SK-N-SH (cell line): ENCODE results near the gene SRSF2. TPM values are rescaled to one million over a fixed set of nuclear protein-coding genes. Genes with fewer than 3 reads are reported as not detected.

ENCODE experiments used
- CTCF ChIA-PET: fragments of 300-600, 350-600 bp; formaldehyde crosslinking; extraction: SDS; loops from one replicate; lab custom pipeline; 2021; lab: Yijun Ruan, JAX
- POLR2A ChIA-PET: fragments of 350-600 bp; sonication (Branson Sonifier 250); formaldehyde crosslinking; extraction: SDS; loops from one replicate; lab custom pipeline; 2020; ENCODE audit warnings: antibody characterized with exemption, inconsistent platforms; lab: Yijun Ruan, JAX
- DNase-seq: peaks from one replicate; pipeline ENCODE4 v3.0.0; 2012
- H2AFZ ChIP-seq: fragments of 200-600 bp; sonication (generic); 2 replicates; pipeline ENCODE4 v1.8.1; 2016; ENCODE audit warnings: antibody characterized with exemption, mild to moderate bottlenecking, low read depth
- H3F3A ChIP-seq: fragments of 200-600 bp; sonication (generic); replicated peaks from 2 replicates; pipeline ENCODE3; 2016; ENCODE audit warnings: antibody characterized with exemption, mild to moderate bottlenecking; ENCODE audit not compliant: insufficient read depth
- H3K27ac ChIP-seq, 2 experiments: fragments of 200-500 bp in 1 of 2; fragments of 200-600 bp in 1 of 2; sonication (Bioruptor generic) in 1 of 2; sonication (generic), shearing (Covaris generic) in 1 of 2; 2 replicates each; pipeline versions ENCODE4 v1.5.1 to v1.6.1; 2014 to 2016; ENCODE audit warnings: low read depth in 2 of 2, inconsistent platforms in 1 of 2, low read length in 1 of 2, mild to moderate bottlenecking in 1 of 2, mixed read lengths in 1 of 2
- H3K27me3 ChIP-seq: fragments of 200-600 bp; sonication (generic), shearing (Covaris generic); 2 replicates; pipeline ENCODE4 v1.6.1; 2016; ENCODE audit warnings: mixed run types; ENCODE audit not compliant: insufficient read depth
- H3K36me3 ChIP-seq, 2 experiments: fragments of 200-500 bp in 1 of 2; fragments of 200-600 bp in 1 of 2; sonication (Bioruptor generic) in 1 of 2; sonication (generic) in 1 of 2; replicated peaks in 1 of 2; 2 replicates each; pipeline versions ENCODE3 to v1.5.1; 2014 to 2016; ENCODE audit warnings: low read length in 1 of 2, mild to moderate bottlenecking in 1 of 2; ENCODE audit not compliant: insufficient read depth in 2 of 2, control insufficient read depth in 1 of 2
- H3K4me1 ChIP-seq, 2 experiments: fragments of 200-500 bp in 1 of 2; fragments of 200-600 bp in 1 of 2; sonication (Bioruptor generic) in 1 of 2; sonication (generic), shearing (Covaris generic) in 1 of 2; 2 replicates each; pipeline versions ENCODE4 v1.5.1 to v1.6.1; 2014 to 2016; ENCODE audit warnings: low read depth in 1 of 2, low read length in 1 of 2, mixed run types in 1 of 2; ENCODE audit not compliant: insufficient read depth in 2 of 2, control insufficient read depth in 1 of 2
- H3K4me2 ChIP-seq: fragments of 200-600 bp; sonication (generic), shearing (Covaris generic); 2 replicates; pipeline ENCODE4 v1.6.1; 2017; ENCODE audit warnings: mixed run types
- H3K4me3 ChIP-seq, 2 experiments: fragments of 200-500 bp in 1 of 2; fragments of 200-600 bp in 1 of 2; sonication (Bioruptor generic) in 1 of 2; sonication (generic), shearing (Covaris generic) in 1 of 2; 2 replicates each; pipeline versions ENCODE4 v1.5.1 to v1.8.1; 2014 to 2016; ENCODE audit warnings: low read depth in 2 of 2, inconsistent platforms in 1 of 2, low read length in 1 of 2, mild to moderate bottlenecking in 1 of 2, mixed read lengths in 1 of 2, moderate library complexity in 1 of 2
- H3K79me2 ChIP-seq: fragments of 200-600 bp; sonication (generic); 2 replicates; pipeline ENCODE4 v1.8.1; 2017; ENCODE audit warnings: mild to moderate bottlenecking; ENCODE audit not compliant: insufficient read depth
- H3K9ac ChIP-seq: fragments of 200-600 bp; sonication (generic); 2 replicates; pipeline ENCODE4 v1.6.1; 2017; ENCODE audit warnings: mixed run types
- H3K9me2 ChIP-seq: fragments of 200-600 bp; sonication (generic); 2 replicates; pipeline ENCODE4 v1.6.1; 2017; ENCODE audit warnings: mixed run types
- H3K9me3 ChIP-seq: fragments of 200-600 bp; sonication (generic); 2 replicates; pipeline ENCODE4 v1.6.1; 2017; ENCODE audit warnings: mixed run types, mild to moderate bottlenecking, moderate library complexity
- H4K20me1 ChIP-seq: fragments of 200-600 bp; sonication (generic); 2 replicates; pipeline ENCODE4 v1.6.1; 2017; ENCODE audit warnings: mild to moderate bottlenecking, mixed run types; ENCODE audit not compliant: insufficient read depth
- CHD2 ChIP-seq: fragments of 150-350 bp; IDR thresholded peaks from 2 replicates; pipeline ENCODE4 v1.6.1; 2018; ENCODE audit warnings: low read length; ENCODE audit not compliant: partially characterized antibody
- CTCF ChIP-seq: fragments of 200-600 bp; sonication (generic); IDR thresholded peaks from 2 replicates; pipeline ENCODE4 v1.6.1; 2017; ENCODE audit warnings: antibody characterized with exemption, mild to moderate bottlenecking, moderate library complexity
- ELF1 ChIP-seq: IDR thresholded peaks from 2 replicates; pipeline ENCODE4 v1.4.0; 2012
- FOSL2 ChIP-seq: IDR thresholded peaks from 2 replicates; pipeline ENCODE4 v1.4.0; 2012; ENCODE audit warnings: low read depth, mild to moderate bottlenecking, moderate library complexity, borderline replicate concordance
- FOXJ3 ChIP-seq: sonication (generic); formaldehyde crosslinking; IDR thresholded peaks from 2 replicates; pipeline ENCODE4 v1.5.1; 2020; ENCODE audit warnings: mild to moderate bottlenecking, missing genetic modification reagents
- JUND ChIP-seq: IDR thresholded peaks from 2 replicates; pipeline ENCODE4 v1.4.0; 2012
- MAX ChIP-seq: IDR thresholded peaks from 2 replicates; pipeline ENCODE4 v1.4.0; 2012; ENCODE audit warnings: low read depth
- MEF2A ChIP-seq: IDR thresholded peaks from 2 replicates; pipeline ENCODE4 v1.4.0; 2012; ENCODE audit warnings: low read depth, borderline replicate concordance
- MXI1 ChIP-seq: IDR thresholded peaks from 2 replicates; pipeline ENCODE4 v1.6.1; 2012; ENCODE audit warnings: mild to moderate bottlenecking, low read depth, low read length, improper control_type of control experiment
- PBX3 ChIP-seq: IDR thresholded peaks from 2 replicates; pipeline ENCODE4; 2012
- RAD21 ChIP-seq: IDR thresholded peaks from 2 replicates; pipeline ENCODE4 v1.6.1; 2012; ENCODE audit warnings: mild to moderate bottlenecking, low read length
- RCOR1 ChIP-seq: fragments of 150-350 bp; IDR thresholded peaks from 2 replicates; pipeline ENCODE4 v1.6.1; 2017; ENCODE audit warnings: antibody characterized with exemption, low read length
- RFX5 ChIP-seq: IDR thresholded peaks from 2 replicates; pipeline ENCODE4 v1.6.1; 2012; ENCODE audit warnings: mild to moderate bottlenecking, improper control_type of control experiment, low read length
- SMC3 ChIP-seq: IDR thresholded peaks from 2 replicates; pipeline ENCODE4 v1.6.1; 2012; ENCODE audit warnings: low read depth, low read length, improper control_type of control experiment
- TAF1 ChIP-seq: IDR thresholded peaks from 2 replicates; pipeline ENCODE4 v1.6.1; 2012; ENCODE audit warnings: low read depth, mild to moderate bottlenecking, low read length, moderate library complexity, borderline replicate concordance
- TCF12 ChIP-seq: IDR thresholded peaks from 2 replicates; pipeline ENCODE4 v1.4.0; 2012
- TEAD4 ChIP-seq: IDR thresholded peaks from 2 replicates; pipeline ENCODE4 v1.4.0; 2012; ENCODE audit warnings: mild to moderate bottlenecking, borderline replicate concordance; ENCODE audit not compliant: insufficient read depth
- USF2 ChIP-seq: fragments of 150-350 bp; IDR thresholded peaks from 2 replicates; pipeline ENCODE4 v1.6.1; 2017; ENCODE audit warnings: antibody characterized with exemption, low read length, low read depth, borderline replicate concordance
- ZBTB33 ChIP-seq: IDR thresholded peaks from 2 replicates; pipeline ENCODE4 v1.4.0; 2012; ENCODE audit warnings: low read depth, borderline replicate concordance
- WGBS: methylation state at CpG from one replicate; pipeline ENCODE4 v1.1.6; 2017; ENCODE audit warnings: low lambda C conversion rate; 5-methylcytosine and 5-hydroxymethylcytosine counted together
- polyA plus RNA-seq, 3 experiments: library from polyadenylated mRNA; depleted of rRNA; stranded (reverse); fragments of >200 nt; gene quantifications; 2 replicates each; pipeline ENCODE4 v1.2.3, GENCODE V29; 2012

SRSF2 gene
- polyA plus RNA-seq, 1 of the 3 experiments (the other 2 are of a cell fraction), result 211 TPM

GRCh38 chr17:76701471-76701967 is 35.6 kb downstream of the SRSF2 start:
- Histone ChIP-seq H3K36me3 (no peaks in the 10 kb centered on the region), H3K4me3 (no peak overlapping the region), H4K20me1 (peaks cover 63% of the 10 kb centered on the region), H3K4me2 (peak overlapping the region; percentile 83), H3K27ac (peak overlapping the region; percentile 78 to 84), H3K9me2 (no peaks in the 10 kb centered on the region), H3K79me2 (peaks cover 98% of the 10 kb centered on the region), H3K27me3 (no peaks in the 10 kb centered on the region), H2AFZ (no peak overlapping the region), H3K9me3 (no peaks in the 10 kb centered on the region), H3K9ac (no peak overlapping the region), H3K4me1 (peaks cover 26 to 45% of the 10 kb centered on the region in 2 experiments), H3F3A (peaks cover 34% of the 10 kb centered on the region)
- DNase-seq, result no peak
- 71% methylated on average over 11 of the region's 11 CpGs for WGBS
- ChIA-PET CTCF (interaction anchor here (0.8 to 8.3 kb wide), 8 partner anchors 9 to 365 kb away, joined by 3 to 50 read pairs (median 6); partner anchors contain the start of gene MXRA7), POLR2A (interaction anchor here (1.0 to 2.1 kb wide), 2 partner anchors 8 to 158 kb away, joined by 3 to 6 read pairs; no protein-coding TSS in a partner anchor)
- no peak for TF ChIP-seq SMC3
- TF ChIP-seq FOXJ3, result no peak; the same call in 1 of the 2 replicates
- no peak for TF ChIP-seq TEAD4
- TF ChIP-seq MEF2A, result no peak
- no peak for TF ChIP-seq ZBTB33

- Histone ChIP-seq H3K9ac (peak overlapping the region; percentile 51), H3F3A (peaks cover 34% of the 10 kb centered on the region), H3K27me3 (no peaks in the 10 kb centered on the region), H3K79me2 (peaks cover 100% of the 10 kb centered on the region), H3K4me2 (peak overlapping the region; percentile 83), H3K36me3 (no peaks in the 10 kb centered on the region), H3K9me2 (no peaks in the 10 kb centered on the region), H2AFZ (peak overlapping the region; percentile 47; the same call in 1 of the 2 replicates), H3K9me3 (no peaks in the 10 kb centered on the region), H3K4me1 (peaks cover 26 to 45% of the 10 kb centered on the region in 2 experiments), H4K20me1 (peaks cover 63% of the 10 kb centered on the region), H3K4me3 (peak overlapping the region; percentile 24 to 50), H3K27ac (peak overlapping the region; percentile 78 to 84)
- POLR2A ChIA-PET, result interaction anchor here (0.5 to 2.1 kb wide), 3 partner anchors 9 to 157 kb away, joined by 3 to 6 read pairs (median 3); no protein-coding TSS in a partner anchor
- CTCF ChIA-PET, result interaction anchor here (0.8 to 8.3 kb wide), 9 partner anchors 10 to 365 kb away, joined by 3 to 50 read pairs (median 5); partner anchors contain the start of gene MXRA7
- DNase-seq, result peak; percentile 85
- 33% methylated on average over 33 of the region's 33 CpGs for WGBS
- TF ChIP-seq JUND, result no peak; the same call in 1 of the 2 replicates
- TF ChIP-seq MEF2A, result no peak; the same call in 1 of the 2 replicates
- TF ChIP-seq CTCF, result no peak
- peak; percentile 60; the same call in 1 of the 2 replicates for TF ChIP-seq MAX
- no peak for TF ChIP-seq ELF1
- TF ChIP-seq RAD21, result no peak
- TF ChIP-seq SMC3, result no peak
- TF ChIP-seq TAF1, result peak; percentile 64; the same call in 1 of the 2 replicates
- TF ChIP-seq CHD2, result peak; percentile 78
- TF ChIP-seq MXI1, result peak; percentile 34
- TF ChIP-seq RFX5, result no peak
- TF ChIP-seq RCOR1, result no peak
- TF ChIP-seq USF2, result no peak
- no peak for TF ChIP-seq TEAD4
- TF ChIP-seq FOSL2, result no peak; the same call in 1 of the 2 replicates
- TF ChIP-seq TCF12, result peak; percentile 77
- peak; percentile 68 for TF ChIP-seq PBX3
These were observed 36.3 kb downstream of the SRSF2 start for GRCh38 chr17:76700617-76701470.
